HL-60 (cell line): ENCODE measurements around the gene DACH2.

Experiments used
- CTCF ChIP-seq: IDR thresholded peaks from one replicate; pipeline ENCODE4 v1.5.1; 2011; ENCODE audit warnings: low read length, control low read depth, inconsistent platforms; ENCODE audit not compliant: insufficient read depth
- GABPA ChIP-seq: IDR thresholded peaks from 2 replicates; pipeline ENCODE4 v1.6.1; 2012; ENCODE audit warnings: low read depth
- POLR2AphosphoS5 ChIP-seq: IDR thresholded peaks from 2 replicates; pipeline ENCODE4 v1.6.1; 2012; ENCODE audit warnings: low read depth
- REST ChIP-seq: IDR thresholded peaks from 2 replicates; pipeline ENCODE4 v1.6.1; 2012; ENCODE audit warnings: low read depth; ENCODE audit not compliant: insufficient replicate concordance
- SPI1 ChIP-seq: IDR thresholded peaks from 2 replicates; pipeline ENCODE4 v1.6.1; 2012; ENCODE audit warnings: low read depth, mild to moderate bottlenecking, borderline replicate concordance

GRCh38 chrX:86263526-86263925 lies 115.3 kb downstream of the DACH2 start:
- TF ChIP-seq CTCF, result no peak
- TF ChIP-seq POLR2AphosphoS5, result no peak
- no peak for TF ChIP-seq GABPA
- no peak for TF ChIP-seq REST
- no peak for TF ChIP-seq SPI1
